K562 (cell line): Measurements from ENCODE around the gene ZNF652. TPM values are rescaled to one million over a fixed set of nuclear protein-coding genes. Genes with fewer than 3 reads are reported as not detected.
A peak's percentile ranks its signal among the peaks of the same experiment; 100 is the strongest.

Source experiments
- CBFB ChIP-seq: sonication (generic); formaldehyde crosslinking; IDR thresholded peaks from 2 replicates; pipeline ENCODE4 v1.4.0; 2020; ENCODE audit warnings: mild to moderate bottlenecking, missing genetic modification reagents
- CREB1 ChIP-seq, 2 experiments: sonication (generic) in 1 of 2; formaldehyde crosslinking in 1 of 2; IDR thresholded peaks; 2 replicates each; pipeline versions ENCODE4 v1.6.1 to v1.8.0; 2012 to 2022; ENCODE audit warnings: inconsistent platforms in 1 of 2, mild to moderate bottlenecking in 1 of 2, missing genetic modification reagents in 1 of 2, moderate library complexity in 1 of 2
- DDX20 ChIP-seq: fragments of 450-650 bp; IDR thresholded peaks from 2 replicates; pipeline ENCODE4 v1.6.1; 2016; ENCODE audit warnings: missing genetic modification characterization, low read depth, mild to moderate bottlenecking, missing compliant biosample characterization, moderate library complexity
- FOXK2 ChIP-seq, 2 experiments: fragments of 450-650 bp; IDR thresholded peaks in 1 of 2; conservative IDR thresholded peaks in 1 of 2; 2 replicates each; pipeline ENCODE4 v1.6.1; 2016; ENCODE audit warnings: low read depth in 2 of 2, mild to moderate bottlenecking in 1 of 2
- HDAC2 ChIP-seq: fragments of 450-650 bp; IDR thresholded peaks from 2 replicates; pipeline ENCODE4 v1.6.1; 2016; ENCODE audit warnings: mild to moderate bottlenecking
- HMGXB4 ChIP-seq: sonication (generic); formaldehyde crosslinking; IDR thresholded peaks from 2 replicates; pipeline ENCODE4 v1.8.1; 2023; ENCODE audit warnings: mild to moderate bottlenecking, missing genetic modification reagents
- MED1 ChIP-seq: sonication (generic); formaldehyde crosslinking; IDR thresholded peaks from 2 replicates; pipeline ENCODE4 v1.8.1; 2023; ENCODE audit warnings: missing genetic modification reagents, borderline replicate concordance
- RBM22 ChIP-seq: fragments of 200-400 bp; formaldehyde crosslinking; IDR thresholded peaks from 2 replicates; pipeline ENCODE4 v1.6.1; 2018; ENCODE audit warnings: low read length, low read depth; ENCODE audit not compliant: poor library complexity, severe bottlenecking
- RREB1 ChIP-seq: fragments of 250-450 bp; sonication (Bioruptor Pico); IDR thresholded peaks from 2 replicates; pipeline ENCODE4 v1.4.0; 2020
- ZNF407 ChIP-seq: fragments of 450-650 bp; IDR thresholded peaks from 2 replicates; pipeline ENCODE4 v1.6.1; 2016; ENCODE audit warnings: low read depth
- polyA plus RNA-seq, 8 experiments: library from polyadenylated mRNA; depleted of rRNA in 4 of 8; stranded (reverse) in 5 of 8; unstranded in 3 of 8; fragments of >200 nt; fragmentation: Nextera tagmentation in 2 of 8; fragmentation: Illumina TruSeq in 1 of 8; extraction: Ambion mirVana in 2 of 8; extraction: Trizol in 1 of 8; gene quantifications; 2 replicates each; pipeline versions ENCODE4 v1.2.1 to v1.2.3, GENCODE V29; 2011 to 2014; ENCODE audit warnings: inconsistent platforms in 1 of 8, missing spikeins in 1 of 8
- total RNA-seq, 7 experiments: library from RNA; depleted of rRNA in 6 of 7; stranded (reverse); fragments of >200 nt in 6 of 7; fragmentation: Illumina TruSeq in 2 of 7; extraction: Trizol in 2 of 7; gene quantifications; 2 replicates each; pipeline versions ENCODE4 v1.2.1 to v1.2.3, GENCODE V29; 2011 to 2021; ENCODE audit warnings: low replicate concordance in 1 of 7

ZNF652 gene
- total and polyA plus RNA-seq, 9 of the 15 experiments (the other 6 are each of a cell fraction or from before 2014, with no cell fraction given) = 5.1 to 15.5 (median 7.8) TPM

- no peak for TF ChIP-seq ZNF407
- TF ChIP-seq RBM22 = no peak
- TF ChIP-seq CREB1 (IDR thresholded peaks at IDR 0.05) = no peak
- TF ChIP-seq CREB1 (CRISPR knock-in tag; IDR thresholded peaks at IDR 0.05) = no peak
- TF ChIP-seq RREB1 (CRISPR knock-in tag) = no peak
- no peak for TF ChIP-seq MED1 (CRISPR knock-in tag)
- peak; percentile 67; the same call in 1 of the 2 replicates for TF ChIP-seq HDAC2
- no peak for TF ChIP-seq DDX20 (tag)
- no peak for TF ChIP-seq HMGXB4 (CRISPR knock-in tag)
- 0 out of 2 replicates have a peak, but pooled peaks have one; percentile 26 for TF ChIP-seq CBFB (CRISPR knock-in tag)
- no peak for TF ChIP-seq FOXK2 (conservative IDR thresholded peaks at IDR 0.05 in 1 of 2, IDR thresholded peaks at IDR 0.05 in 1 of 2; ENCODE audit: low read depth in 2 of 2)
These were observed 25.6 kb upstream of the ZNF652 start (continued) for GRCh38 chr17:49387498-49388289.
